Measurements from ENCODE around the gene PAPPA. TPM values are rescaled to one million over a fixed set of nuclear protein-coding genes. Genes with fewer than 3 reads are reported as not detected.

The PAPPA gene
- total RNA-seq, 4 donors from 2014 or later, result 9.6 to 35.3 (median 14.9) TPM

DNA sequence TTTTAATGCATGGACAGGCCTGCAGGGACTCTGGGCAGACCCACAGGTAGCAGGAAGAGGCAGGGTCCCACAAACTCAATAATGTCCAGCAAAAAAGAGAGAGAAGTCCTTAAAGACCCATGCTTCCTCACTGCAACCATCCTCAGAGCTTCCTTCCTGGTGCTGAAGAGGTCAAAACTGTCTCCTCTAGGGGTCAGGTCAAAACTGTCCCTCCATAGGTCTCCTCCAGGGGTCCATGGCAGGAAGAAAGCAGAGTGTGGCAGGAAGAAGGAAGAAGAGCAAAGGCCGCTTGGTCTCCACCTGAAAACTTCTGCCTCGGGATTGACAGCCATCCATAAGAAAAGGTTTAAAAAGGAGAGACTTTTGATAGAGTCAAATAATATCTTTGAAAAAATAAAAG is 271.7 kb downstream of the PAPPA start:
- ATAC-seq (ENCODE audit: low FRiP score) (no peak), DNase-seq (ENCODE audit: low spot score) (no peak)
- TF ChIP-seq, protein P1, sequence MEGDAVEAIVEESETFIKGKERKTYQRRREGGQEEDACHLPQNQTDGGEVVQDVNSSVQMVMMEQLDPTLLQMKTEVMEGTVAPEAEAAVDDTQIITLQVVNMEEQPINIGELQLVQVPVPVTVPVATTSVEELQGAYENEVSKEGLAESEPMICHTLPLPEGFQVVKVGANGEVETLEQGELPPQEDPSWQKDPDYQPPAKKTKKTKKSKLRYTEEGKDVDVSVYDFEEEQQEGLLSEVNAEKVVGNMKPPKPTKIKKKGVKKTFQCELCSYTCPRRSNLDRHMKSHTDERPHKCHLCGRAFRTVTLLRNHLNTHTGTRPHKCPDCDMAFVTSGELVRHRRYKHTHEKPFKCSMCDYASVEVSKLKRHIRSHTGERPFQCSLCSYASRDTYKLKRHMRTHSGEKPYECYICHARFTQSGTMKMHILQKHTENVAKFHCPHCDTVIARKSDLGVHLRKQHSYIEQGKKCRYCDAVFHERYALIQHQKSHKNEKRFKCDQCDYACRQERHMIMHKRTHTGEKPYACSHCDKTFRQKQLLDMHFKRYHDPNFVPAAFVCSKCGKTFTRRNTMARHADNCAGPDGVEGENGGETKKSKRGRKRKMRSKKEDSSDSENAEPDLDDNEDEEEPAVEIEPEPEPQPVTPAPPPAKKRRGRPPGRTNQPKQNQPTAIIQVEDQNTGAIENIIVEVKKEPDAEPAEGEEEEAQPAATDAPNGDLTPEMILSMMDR (IDR thresholded peaks at IDR 0.05), result no peak

DNA sequence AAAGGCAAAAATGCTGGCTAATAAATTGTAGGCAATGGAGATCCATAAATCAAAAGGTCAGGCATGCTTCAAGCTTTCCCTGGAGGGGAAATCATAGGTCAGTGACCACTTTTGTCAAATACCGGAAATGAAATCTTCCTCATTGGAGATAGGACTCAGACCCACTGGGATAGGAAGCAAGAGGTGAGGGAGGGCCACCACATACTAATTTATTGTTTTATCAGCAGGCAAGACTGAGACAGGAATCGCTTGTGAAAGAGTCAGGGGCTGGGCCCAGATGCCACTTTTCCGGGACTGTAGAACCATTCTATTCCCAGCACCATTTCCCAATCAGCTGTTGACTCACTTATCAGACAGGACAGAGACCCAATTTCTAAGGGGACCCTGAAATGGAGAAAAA is 277.3 kb downstream of the PAPPA start:
- TF ChIP-seq, protein P1 (IDR thresholded peaks at IDR 0.05), result no peak
- DNase-seq (ENCODE audit: low spot score), result no peak
- ATAC-seq (ENCODE audit: low FRiP score), result no peak

DNA sequence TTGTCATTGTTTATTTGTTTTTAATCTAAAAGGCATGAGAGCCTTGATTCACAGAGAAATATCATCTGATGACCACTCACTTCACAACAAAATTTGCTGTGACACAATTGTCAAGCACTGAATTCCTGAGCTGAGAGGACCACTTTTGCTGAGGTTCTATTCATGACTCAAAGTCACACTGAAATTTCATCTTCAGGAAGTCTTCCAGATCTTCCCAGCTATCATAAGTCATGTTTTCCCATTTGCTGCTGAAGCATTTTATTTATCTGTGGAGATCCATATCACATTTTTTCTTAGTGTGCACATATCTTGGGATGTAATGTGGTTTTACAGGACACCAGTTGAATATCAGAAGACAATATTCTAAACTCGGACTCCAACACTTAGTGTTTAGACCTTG is 278.5 kb downstream of the PAPPA start:
- DNase-seq (ENCODE audit: low spot score), result no peak
- ATAC-seq (ENCODE audit: low FRiP score), result no peak
- TF ChIP-seq, protein P1 (IDR thresholded peaks at IDR 0.05), result no peak

DNA sequence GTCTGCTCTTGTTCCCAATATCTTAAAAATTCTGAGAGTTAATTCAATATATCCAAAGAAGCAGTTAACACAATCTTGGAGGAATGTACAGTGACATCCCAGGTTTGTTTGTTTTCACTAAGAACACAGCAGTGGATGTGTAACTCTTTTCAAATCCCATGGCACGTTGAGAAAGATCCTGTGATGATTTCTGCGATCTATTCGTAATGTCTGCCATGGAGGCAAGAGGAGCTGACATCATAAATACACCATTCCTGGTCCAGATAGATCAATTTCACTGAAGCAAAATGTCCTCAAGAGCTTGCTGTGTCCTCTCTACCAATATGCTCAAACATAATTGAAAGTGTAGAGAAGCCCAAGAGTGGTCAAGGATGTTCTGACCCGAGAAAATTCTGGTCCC is 280.7 kb downstream of the PAPPA start:
- TF ChIP-seq, protein P1 (IDR thresholded peaks at IDR 0.05), result no peak
- no peak for DNase-seq (ENCODE audit: low spot score)
- no peak for ATAC-seq (ENCODE audit: low FRiP score)

DNA sequence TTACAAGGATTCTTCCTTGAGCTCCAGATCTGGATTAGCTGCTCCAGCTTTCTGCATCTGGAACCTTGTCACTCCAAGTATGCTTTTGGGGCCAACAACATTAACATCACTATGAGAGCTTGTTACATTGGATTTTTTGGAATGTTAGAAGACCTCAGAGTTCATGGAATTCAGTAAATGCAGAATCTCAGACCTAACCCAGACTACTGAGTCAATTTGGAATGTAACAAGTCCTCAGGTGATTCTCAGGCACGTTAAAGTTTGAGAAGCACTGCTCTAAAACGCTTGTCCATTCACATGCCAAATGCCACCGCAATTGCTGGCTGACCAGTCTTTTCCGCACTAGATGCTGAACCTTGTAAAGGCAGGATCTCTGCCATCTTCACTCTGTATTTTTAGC is 282.1 kb downstream of the PAPPA start:
- TF ChIP-seq, protein P1 (IDR thresholded peaks at IDR 0.05), result no peak
- DNase-seq (ENCODE audit: low spot score), result no peak

DNA sequence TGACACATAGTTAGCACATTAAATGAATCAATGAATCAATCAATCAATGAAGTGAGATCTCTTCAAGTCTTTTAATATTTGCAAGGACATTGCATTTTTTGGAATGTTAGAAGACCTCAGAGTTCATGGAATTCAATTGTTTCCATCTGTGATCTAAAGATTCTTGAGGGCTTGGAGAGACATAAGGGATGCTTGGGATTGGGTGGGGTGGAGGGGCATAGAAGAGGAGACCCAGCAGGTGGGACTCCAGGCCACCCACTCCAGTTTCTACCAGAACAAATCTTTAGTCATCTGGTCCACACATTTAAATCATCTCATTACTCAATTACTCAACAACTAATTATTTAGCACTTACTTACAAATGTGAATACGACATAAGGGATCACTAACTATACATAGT is 282.5 kb downstream of the PAPPA start:
- ATAC-seq (ENCODE audit: low FRiP score) (no peak), DNase-seq (ENCODE audit: low spot score) (no peak)
- TF ChIP-seq, protein P1 (IDR thresholded peaks at IDR 0.05), result no peak

More for the DNA sequence above, 282.1 kb downstream of the PAPPA start:
- no peak for ATAC-seq (ENCODE audit: low FRiP score)

DNA sequence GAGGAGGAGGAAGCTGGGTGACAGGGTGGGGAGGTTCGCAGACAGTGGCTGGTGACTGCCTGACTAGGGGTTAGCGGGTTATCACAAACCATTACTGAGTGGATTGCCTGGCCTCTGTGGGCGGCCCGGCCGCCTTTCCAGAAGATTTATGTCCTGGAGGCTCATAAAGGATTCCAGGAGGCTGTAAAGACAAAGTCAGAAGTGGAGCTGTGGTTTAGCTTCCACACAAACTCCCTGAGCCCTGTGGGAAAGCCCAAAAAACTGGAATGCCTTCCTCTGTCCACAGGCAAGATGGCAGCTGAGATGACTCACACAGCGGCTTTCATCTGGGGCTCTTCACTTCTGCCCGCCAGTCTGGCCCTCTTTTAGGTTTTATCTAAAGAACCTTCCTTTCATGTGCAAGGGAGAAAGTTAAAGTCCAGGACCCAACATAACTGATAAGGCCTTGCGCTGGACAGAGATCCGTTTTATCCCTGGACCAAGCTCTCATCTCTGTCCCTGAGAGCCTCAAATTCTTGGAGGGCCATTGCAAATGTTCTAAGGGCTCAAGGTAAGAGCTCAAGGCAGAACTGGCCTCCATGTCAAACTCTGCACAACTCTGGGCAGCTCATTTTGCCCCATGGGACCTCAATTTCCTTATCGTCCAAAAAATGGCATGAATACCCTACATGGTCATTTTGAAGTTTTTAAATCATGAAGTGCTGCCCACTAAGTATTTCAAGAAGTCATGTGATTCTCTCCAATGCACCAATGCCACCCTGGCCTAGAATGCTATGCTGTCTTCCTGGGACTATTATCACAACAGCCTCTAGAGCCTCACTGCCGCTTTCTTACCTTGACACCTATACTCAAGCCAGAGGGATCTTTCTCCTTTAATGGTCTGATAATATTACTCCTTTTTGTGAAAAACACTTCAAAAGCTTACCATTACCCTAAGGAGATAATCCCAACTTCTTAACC is 284.1 kb downstream of the PAPPA start:
- TF ChIP-seq, protein P1 (IDR thresholded peaks at IDR 0.05), result no peak

More for the DNA sequence above, 284.1 kb downstream of the PAPPA start:
- DNase-seq (ENCODE audit: low spot score) (no peak), ATAC-seq (ENCODE audit: low FRiP score) (no peak)

Data from omental fat pad (tissue), 4 donors.